CD4-positive, alpha-beta T cell (primary cell): Measurements from ENCODE around the gene PTPRT. TPM values are rescaled to one million over a fixed set of nuclear protein-coding genes. Genes with fewer than 3 reads are reported as not detected.

Experiments
- ATAC-seq: fragments of 200-7000 bp; cut with Tn5 transposase; one replicate; pipeline ENCODE4 v1.10.0; 2022; ENCODE audit warnings: mild to moderate bottlenecking; ENCODE audit not compliant: poor library complexity
- CTCF ChIA-PET: fragments of 350-600 bp; sonication (Branson Sonifier 250); formaldehyde crosslinking; loops from one replicate; lab custom pipeline; 2021; ENCODE audit warnings: antibody characterized with exemption, inconsistent platforms; lab: Charles Lee
- POLR2A ChIA-PET: fragments of 350-600 bp; sonication (Branson Sonifier 250); formaldehyde crosslinking; loops from one replicate; lab custom pipeline; 2021; ENCODE audit warnings: antibody characterized with exemption, inconsistent platforms; lab: Charles Lee
- DNase-seq, 14 experiments: peaks; one replicate each; pipeline ENCODE4 v3.0.0-alpha.2; 2013 to 2020; ENCODE audit warnings: mixed read lengths in 2 of 14
- H3K27ac ChIP-seq, 2 donors: one replicate each; pipeline versions ENCODE4 v1.5.1 to v1.7.0; 2013; ENCODE audit warnings: low read length in 2 of 2, low read depth in 1 of 2, mild to moderate bottlenecking in 1 of 2
- H3K27me3 ChIP-seq, 2 experiments: 1 replicate in 1 of 2; 2 replicates in 1 of 2; pipeline versions ENCODE4 v1.6.1 to v1.7.0; 2013; ENCODE audit warnings: low read length in 2 of 2, control low read depth in 1 of 2, mild to moderate bottlenecking in 1 of 2, moderate library complexity in 1 of 2; ENCODE audit not compliant: insufficient read depth in 2 of 2, control insufficient read depth in 1 of 2
- H3K36me3 ChIP-seq: one replicate; pipeline ENCODE4 v1.6.1; 2013; ENCODE audit warnings: low read length, control low read depth; ENCODE audit not compliant: insufficient read depth
- H3K4me1 ChIP-seq: one replicate; pipeline ENCODE4 v1.6.1; 2013; ENCODE audit warnings: low read length, control low read depth; ENCODE audit not compliant: insufficient read depth
- H3K4me3 ChIP-seq: one replicate; pipeline ENCODE4 v1.5.1; 2013; ENCODE audit warnings: mild to moderate bottlenecking, low read length, moderate library complexity
- H3K9me3 ChIP-seq, 2 experiments: 1 replicate in 1 of 2; 2 replicates in 1 of 2; pipeline versions ENCODE4 v1.6.1 to v1.7.0; 2013; ENCODE audit warnings: low read length in 2 of 2, mild to moderate bottlenecking in 2 of 2, control low read depth in 1 of 2, moderate library complexity in 1 of 2; ENCODE audit not compliant: control insufficient read depth in 1 of 2, insufficient read depth in 1 of 2
- H3K27ac Mint-ChIP-seq: one replicate; pipeline ENCODE4 v1.8.0; 2020; ENCODE audit warnings: mixed read lengths
- H3K27me3 Mint-ChIP-seq: one replicate; pipeline ENCODE4 v1.8.0; 2021; ENCODE audit warnings: mixed read lengths
- H3K36me3 Mint-ChIP-seq: one replicate; pipeline ENCODE4 v1.8.0; 2021; ENCODE audit warnings: low read depth, mixed read lengths
- H3K4me1 Mint-ChIP-seq: one replicate; pipeline ENCODE4 v1.8.0; 2021; ENCODE audit warnings: low read depth, mixed read lengths
- H3K4me3 Mint-ChIP-seq: one replicate; pipeline ENCODE4 v1.8.0; 2020; ENCODE audit warnings: mild to moderate bottlenecking, mixed read lengths
- H3K9me3 Mint-ChIP-seq: one replicate; pipeline ENCODE4 v1.8.0; 2020; ENCODE audit warnings: mixed read lengths
- CTCF ChIP-seq: fragments of 200-600 bp; IDR thresholded peaks from one replicate; pipeline ENCODE4 v1.8.0; 2022; ENCODE audit warnings: antibody characterized with exemption, mild to moderate bottlenecking
- intact Hi-C, 2 experiments: fragments of 100-400 bp; cut with DNase I in 1 of 2; cut with micrococcal nuclease in 1 of 2; formaldehyde crosslinking; loops; one replicate each; pipeline versions ENCODE4 v1.15.1 to v1.9.0; 2023 to 2025; cut with DNase I, micrococcal nuclease
- total RNA-seq, 174 experiments: library from RNA in 2 of 174; stranded (reverse) in 2 of 174; gene quantifications; one replicate each; pipeline ENCODE4 v1.2.3 and lab custom pipeline; 2021 to 2026

PTPRT gene
- total RNA-seq, 2 experiments from 2014 or later, result not detected

- Mint-ChIP-seq H3K4me1 (no peaks in the 10 kb centered on the region), H3K36me3 (no peaks in the 10 kb centered on the region), H3K4me3 (no peak overlapping the region), H3K27ac (no peak overlapping the region), H3K27me3 (no peaks in the 10 kb centered on the region), H3K9me3 (peaks cover 2% of the 10 kb centered on the region)
- intact Hi-C loops, result no loop called here
- ChIA-PET CTCF (no interaction called here), POLR2A (no interaction called here)
- Histone ChIP-seq H3K4me3 (no peak overlapping the region), H3K9me3 (peaks cover 0 to 9% of the 10 kb centered on the region in 2 experiments), H3K27ac (no peak overlapping the region), H3K27me3 (no peaks in the 10 kb centered on the region), H3K4me1 (no peaks in the 10 kb centered on the region), H3K36me3 (no peaks in the 10 kb centered on the region)
- DNase-seq (no peak), ATAC-seq (no peak)
- no peak for TF ChIP-seq CTCF
Measured at GRCh38 chr20:43209831-43210230, 20.1 kb upstream of the PTPRT start.

GRCh38 chr20:43205699-43206098, 16.0 kb upstream of the PTPRT start:
- no peaks in the 10 kb centered on the region for H3K36me3 Mint-ChIP-seq
- intact Hi-C loops, result no loop called here
- peaks cover 3% of the 10 kb centered on the region for H3K9me3 Mint-ChIP-seq

GRCh38 chr20:43202100-43202499, 12.4 kb upstream of the PTPRT start:
- intact Hi-C loops, result no loop called here
- Histone ChIP-seq H3K4me3 (no peak overlapping the region), H3K9me3 (peaks cover 0 to 9% of the 10 kb centered on the region in 2 experiments), H3K36me3 (no peaks in the 10 kb centered on the region), H3K4me1 (no peaks in the 10 kb centered on the region), H3K27me3 (no peaks in the 10 kb centered on the region), H3K27ac (no peak overlapping the region)
- H3K27me3 Mint-ChIP-seq, result peaks cover 4% of the 10 kb centered on the region
- DNase-seq (no peak), ATAC-seq (no peak)
- H3K27ac Mint-ChIP-seq, result no peak overlapping the region
- H3K9me3 Mint-ChIP-seq, result peaks cover 3% of the 10 kb centered on the region
- no peak overlapping the region for H3K4me3 Mint-ChIP-seq
- ChIA-PET POLR2A (no interaction called here), CTCF (no interaction called here)
- H3K4me1 Mint-ChIP-seq, result no peaks in the 10 kb centered on the region
- TF ChIP-seq CTCF, result no peak
- H3K36me3 Mint-ChIP-seq, result no peaks in the 10 kb centered on the region

More at GRCh38 chr20:43205699-43206098, 16.0 kb upstream of the PTPRT start:
- Histone ChIP-seq H3K27ac (no peak overlapping the region), H3K36me3 (no peaks in the 10 kb centered on the region), H3K4me3 (no peak overlapping the region), H3K27me3 (no peaks in the 10 kb centered on the region), H3K4me1 (no peaks in the 10 kb centered on the region), H3K9me3 (peaks cover 0 to 9% of the 10 kb centered on the region in 2 experiments)
- CTCF ChIA-PET, result no interaction called here
- H3K4me1 Mint-ChIP-seq, result no peaks in the 10 kb centered on the region
- H3K4me3 Mint-ChIP-seq, result no peak overlapping the region
- TF ChIP-seq CTCF, result no peak
- ATAC-seq (no peak), DNase-seq (no peak)
- no peak overlapping the region for H3K27ac Mint-ChIP-seq
- POLR2A ChIA-PET, result no interaction called here
- no peaks in the 10 kb centered on the region for H3K27me3 Mint-ChIP-seq
